A549 (cell line): ENCODE measurements around the gene INHBC. TPM values are rescaled to one million over a fixed set of nuclear protein-coding genes. Genes with fewer than 3 reads are reported as not detected.

Experiments
- ATAC-seq, 2 experiments: fragments of 200-7000 bp in 1 of 2; fragments of >200 bp in 1 of 2; cut with Nextera tagmentation in 1 of 2; cut with Tn5 transposase in 1 of 2; 3 replicates each; pipeline versions ENCODE4 v1.8.0 to v1.9.1; 2018 to 2020; ENCODE audit warnings: mild to moderate bottlenecking in 1 of 2, moderate library complexity in 1 of 2
- CTCF ChIA-PET: fragments of 300-600 bp; sonication (Branson Sonifier 250); formaldehyde crosslinking; extraction: SDS; loops from one replicate; lab custom pipeline; 2021; ENCODE audit warnings: antibody characterized with exemption, inconsistent platforms; lab: Yijun Ruan, JAX
- POLR2A ChIA-PET: fragments of 350-600 bp; formaldehyde crosslinking; extraction: SDS; loops from one replicate; lab custom pipeline; 2021; ENCODE audit warnings: antibody characterized with exemption, inconsistent platforms; lab: Yijun Ruan, JAX
- DNase-seq, 2 experiments: peaks; one replicate each; pipeline versions ENCODE4 v3.0.0 to v3.0.0-alpha.2; 2011 to 2016; ENCODE audit warnings: low read depth in 1 of 2, low spot score in 1 of 2
- FAIRE-seq: peaks from 2 replicates; lab custom pipeline; 2011; peaks lifted over from hg19 to GRCh38; lab: Jason Lieb, UNC
- H3K27ac ChIP-seq, 2 experiments: fragments of >200 bp; sonication (Bioruptor Twin); formaldehyde crosslinking; 3 replicates each; pipeline ENCODE4 v1.5.1; 2016 to 2017
- H3K4me1 ChIP-seq: fragments of >200 bp; sonication (Bioruptor Twin); formaldehyde crosslinking; 3 replicates; pipeline ENCODE4 v1.6.1; 2016
- H3K4me2 ChIP-seq: fragments of >200 bp; sonication (Bioruptor Twin); formaldehyde crosslinking; 3 replicates; pipeline ENCODE4 v1.6.1; 2016
- H3K4me3 ChIP-seq: fragments of >200 bp; sonication (Bioruptor Twin); formaldehyde crosslinking; 3 replicates; pipeline ENCODE4 v1.5.1; 2016
- H3K9me3 ChIP-seq: fragments of >200 bp; sonication (Bioruptor Twin); formaldehyde crosslinking; 3 replicates; pipeline ENCODE4 v1.6.1; 2016
- ATOH8 ChIP-seq: fragments of 250-450 bp; sonication (Bioruptor Pico); IDR thresholded peaks from 2 replicates; pipeline ENCODE4 v1.5.0; 2020; ENCODE audit warnings: low read depth, mild to moderate bottlenecking, moderate library complexity
- BCL3 ChIP-seq: fragments of >200 bp; sonication (Bioruptor Twin); formaldehyde crosslinking; IDR thresholded peaks from 3 replicates; pipeline ENCODE4 v1.6.1; 2016
- BHLHE40 ChIP-seq: IDR thresholded peaks from 2 replicates; pipeline ENCODE4 v1.6.1; 2012; ENCODE audit warnings: low read depth, low read length, inconsistent platforms
- CBX8 ChIP-seq: fragments of 200-600 bp; sonication (generic); IDR thresholded peaks from 2 replicates; pipeline ENCODE4 v1.6.1; 2016
- CHD2 ChIP-seq: fragments of 150-350 bp; IDR thresholded peaks from 2 replicates; pipeline ENCODE4 v1.6.1; 2014; ENCODE audit warnings: low read length; ENCODE audit not compliant: partially characterized antibody
- E2F6 ChIP-seq: IDR thresholded peaks from 2 replicates; pipeline ENCODE4 v1.6.1; 2012; ENCODE audit warnings: low read depth, borderline replicate concordance
- EHMT2 ChIP-seq: fragments of 200-600 bp; sonication (generic); IDR thresholded peaks from 2 replicates; pipeline ENCODE4 v1.6.1; 2016; ENCODE audit warnings: antibody characterized with exemption, low read depth, mild to moderate bottlenecking, moderate library complexity
- ESRRA ChIP-seq: fragments of 150-350 bp; IDR thresholded peaks from 2 replicates; pipeline ENCODE4 v1.6.1; 2014; ENCODE audit warnings: mild to moderate bottlenecking, low read length, borderline replicate concordance
- FOSL2 ChIP-seq, 2 experiments: fragments of 450-650 bp in 1 of 2; fragments of >200 bp in 1 of 2; sonication (Bioruptor Twin) in 1 of 2; formaldehyde crosslinking; IDR thresholded peaks; 2 replicates each; pipeline versions ENCODE4 v1.5.0 to v1.6.1; 2016 to 2020; ENCODE audit warnings: mild to moderate bottlenecking in 1 of 2, moderate library complexity in 1 of 2
- FOXS1 ChIP-seq: fragments of 250-450 bp; sonication (Bioruptor Pico); IDR thresholded peaks from 2 replicates; pipeline ENCODE4 v1.5.0; 2020; ENCODE audit warnings: mild to moderate bottlenecking, moderate library complexity
- GATA3 ChIP-seq: IDR thresholded peaks from 2 replicates; pipeline ENCODE4 v1.6.1; 2012; ENCODE audit warnings: borderline replicate concordance
- HES2 ChIP-seq: fragments of >200 bp; sonication (Bioruptor Twin); formaldehyde crosslinking; IDR thresholded peaks from 2 replicates; pipeline ENCODE4 v1.6.1; 2016
- HEYL ChIP-seq: fragments of 250-450 bp; sonication (Bioruptor Pico); IDR thresholded peaks from 2 replicates; pipeline ENCODE4 v1.8.0; 2021; ENCODE audit warnings: mild to moderate bottlenecking, moderate library complexity
- HOXA7 ChIP-seq: fragments of 250-450 bp; sonication (Bioruptor Pico); IDR thresholded peaks from 2 replicates; pipeline ENCODE4 v1.5.0; 2020; ENCODE audit warnings: mild to moderate bottlenecking, moderate library complexity
- JUN ChIP-seq, 2 experiments: fragments of >200 bp; sonication (Bioruptor Twin); formaldehyde crosslinking; IDR thresholded peaks; 2 replicates in 1 of 2; 3 replicates in 1 of 2; pipeline ENCODE4 v1.6.1; 2016 to 2017
- JUNB ChIP-seq: fragments of >200 bp; sonication (Bioruptor Twin); formaldehyde crosslinking; IDR thresholded peaks from 2 replicates; pipeline ENCODE4 v1.6.1; 2016
- KDM1A ChIP-seq: fragments of 200-600 bp; sonication (generic); IDR thresholded peaks from 2 replicates; pipeline ENCODE4 v1.6.1; 2016; ENCODE audit warnings: low read depth, mild to moderate bottlenecking
- KDM5A ChIP-seq: fragments of 200-600 bp; sonication (generic); IDR thresholded peaks from 2 replicates; pipeline ENCODE4 v1.6.1; 2016; ENCODE audit warnings: antibody characterized with exemption, mild to moderate bottlenecking
- MAX ChIP-seq: IDR thresholded peaks from 2 replicates; pipeline ENCODE4 v1.6.1; 2012
- NPAS2 ChIP-seq: fragments of 250-450 bp; sonication (Bioruptor Pico); IDR thresholded peaks from 2 replicates; pipeline ENCODE4 v1.8.0; 2022; ENCODE audit warnings: mild to moderate bottlenecking, moderate library complexity, borderline replicate concordance
- PBX3 ChIP-seq: IDR thresholded peaks from 2 replicates; pipeline ENCODE4 v1.6.1; 2012
- RAD21 ChIP-seq, 2 experiments: fragments of >200 bp in 1 of 2; sonication (Bioruptor Twin) in 1 of 2; formaldehyde crosslinking in 1 of 2; IDR thresholded peaks in 1 of 2; conservative IDR thresholded peaks in 1 of 2; 2 replicates in 1 of 2; 3 replicates in 1 of 2; pipeline ENCODE4 v1.6.1; 2012 to 2018; ENCODE audit warnings: inconsistent platforms in 1 of 2
- RARB ChIP-seq: fragments of 250-450 bp; sonication (Bioruptor Pico); IDR thresholded peaks from 2 replicates; pipeline ENCODE4 v1.8.0; 2021; ENCODE audit warnings: mild to moderate bottlenecking, moderate library complexity
- RCOR1 ChIP-seq: fragments of 150-350 bp; IDR thresholded peaks from 2 replicates; pipeline ENCODE4 v1.6.1; 2014; ENCODE audit warnings: antibody characterized with exemption, low read length, low read depth
- RFX5 ChIP-seq: fragments of 450-650 bp; IDR thresholded peaks from 2 replicates; pipeline ENCODE4 v1.7.1; 2014; ENCODE audit warnings: antibody characterized with exemption, mild to moderate bottlenecking, moderate library complexity
- SMC3 ChIP-seq: fragments of >200 bp; sonication (Bioruptor Twin); formaldehyde crosslinking; IDR thresholded peaks from 3 replicates; pipeline ENCODE4 v1.6.1; 2018; ENCODE audit warnings: inconsistent platforms
- ZFP36 ChIP-seq: fragments of 450-650 bp; IDR thresholded peaks from 2 replicates; pipeline ENCODE4 v1.6.1; 2014; ENCODE audit warnings: borderline replicate concordance; ENCODE audit not compliant: partially characterized antibody
- ZNF302 ChIP-seq: fragments of 250-450 bp; sonication (Bioruptor Pico); IDR thresholded peaks from 2 replicates; pipeline ENCODE4 v1.9.0; 2021; ENCODE audit warnings: inconsistent platforms, mild to moderate bottlenecking, moderate library complexity
- WGBS: methylation state at CpG from one replicate; pipeline ENCODE4 v1.1.6; 2017; ENCODE audit errors: missing lambda C conversion rate; 5-methylcytosine and 5-hydroxymethylcytosine counted together
- polyA plus RNA-seq, 4 experiments: library from polyadenylated mRNA; depleted of rRNA in 3 of 4; stranded (reverse); fragments of >200 nt; fragmentation: RNase III in 1 of 4; extraction: RNeasy Plus Mini Kit Qiagen cat#74134 plus additional on column Dnase treatment in 1 of 4; gene quantifications; 2 replicates in 3 of 4; 3 replicates in 1 of 4; pipeline ENCODE4 v1.2.3, GENCODE V29; 2011 to 2017

INHBC gene
- polyA plus RNA-seq, 2 of the 4 experiments (the other 2 are of a cell fraction), result 0.08 TPM; not detected in 1

- Histone ChIP-seq H3K4me2 (no peak overlapping the region), H3K4me3 (no peak overlapping the region), H3K27ac (no peak overlapping the region), H3K4me1 (peaks cover 5% of the 10 kb centered on the region), H3K9me3 (no peaks in the 10 kb centered on the region)
- DNase-seq (no peak), ATAC-seq (no peak), FAIRE-seq (no peak)
- CTCF ChIA-PET, result interaction anchor here (0.9 to 9.7 kb wide), 4 partner anchors 13 to 194 kb away, joined by 4 to 240 read pairs (median 48); partner anchors contain the start of genes ARHGAP9, INHBE and MARS1
- TF ChIP-seq HES2 (no peak), ESRRA (no peak), CBX8 (no peak), EHMT2 (no peak), BCL3 (no peak), PBX3 (no peak), CHD2 (no peak), RARB (CRISPR knock-in tag) (no peak), HEYL (CRISPR knock-in tag) (no peak), JUNB (no peak)
- TF ChIP-seq, all 56 proteins: peak for 0
- WGBS, result 92% methylated on average over 6 of the region's 6 CpGs
- POLR2A ChIA-PET, result no interaction called here
Measured at GRCh38 chr12:57465030-57465746, 30.6 kb downstream of the INHBC start.

GRCh38 chr12:57465747-57466505 is 31.3 kb downstream of the INHBC start:
- TF ChIP-seq RFX5 (no peak), RAD21 (conservative IDR thresholded peaks at IDR 0.05 in 1 of 2, IDR thresholded peaks at IDR 0.05 in 1 of 2) (no peak), ZFP36 (no peak), SMC3 (no peak), GATA3 (no peak), JUN (IDR thresholded peaks at IDR 0.05) (no peak), HOXA7 (CRISPR knock-in tag) (no peak), NPAS2 (CRISPR knock-in tag) (no peak), FOXS1 (CRISPR knock-in tag) (no peak), ZNF302 (no peak), E2F6 (no peak), FOSL2 (IDR thresholded peaks at IDR 0.05) (no peak), FOSL2 (CRISPR knock-in tag; IDR thresholded peaks at IDR 0.05) (no peak), MAX (no peak), HES2 (no peak), RCOR1 (no peak), BHLHE40 (no peak), KDM1A (no peak), HEYL (CRISPR knock-in tag) (no peak), ATOH8 (CRISPR knock-in tag) (no peak), KDM5A (no peak)
- WGBS, result 79% methylated on average over 14 of the region's 14 CpGs
- FAIRE-seq, result no peak
- Histone ChIP-seq H3K9me3 (no peaks in the 10 kb centered on the region), H3K4me2 (no peak overlapping the region), H3K4me1 (peaks cover 5% of the 10 kb centered on the region), H3K4me3 (no peak overlapping the region), H3K27ac (no peak overlapping the region)
- ATAC-seq, result no peak
- CTCF ChIA-PET, result interaction anchor here (0.7 to 9.7 kb wide), 8 partner anchors 8 to 252 kb away, joined by 4 to 240 read pairs (median 4); partner anchors contain the start of genes ARHGAP9, INHBE and MARS1
- DNase-seq, result no peak
- POLR2A ChIA-PET, result no interaction called here
